ENCODE measurements around the gene POU6F2.

- TF ChIP-seq CTCF (IDR thresholded peaks at IDR 0.05) (no peak), POLR2A (IDR thresholded peaks at IDR 0.05) (no peak)
Measured at GRCh38 chr7:39304668-39305405, 327.1 kb downstream of the POU6F2 start.
